ENCODE data around the gene RERE.

- no peak for TF ChIP-seq LEF1 (IDR thresholded peaks at IDR 0.05; ENCODE audit: borderline replicate concordance)
- TF ChIP-seq FOXM1 (IDR thresholded peaks at IDR 0.05; ENCODE audit: borderline replicate concordance): no peak
- no peak for TF ChIP-seq ELF4 (IDR thresholded peaks at IDR 0.05)
- TF ChIP-seq BHLHE40 (IDR thresholded peaks at IDR 0.05; ENCODE audit: borderline replicate concordance): no peak
- TF ChIP-seq ZNF384 (IDR thresholded peaks at IDR 0.05): no peak
- TF ChIP-seq CTBP1 (IDR thresholded peaks at IDR 0.05; ENCODE audit: borderline replicate concordance): no peak
- no peak for TF ChIP-seq SP1 (IDR thresholded peaks at IDR 0.05)
- TF ChIP-seq SUZ12 (IDR thresholded peaks at IDR 0.05): no peak
- TF ChIP-seq FOXK2 (IDR thresholded peaks at IDR 0.05): no peak
- TF ChIP-seq L3MBTL2 (conservative IDR thresholded peaks at IDR 0.05): no peak
- TF ChIP-seq FOXA1 (IDR thresholded peaks at IDR 0.05): no peak
- TF ChIP-seq TARDBP (IDR thresholded peaks at IDR 0.05): no peak
Measured at GRCh38 chr1:8487249-8487648, 330.2 kb downstream of the RERE start.
